ENCODE results near the gene NPIPB6.

- TF ChIP-seq CTCF (IDR thresholded peaks at IDR 0.05; ENCODE audit: insufficient read depth, low read length), result no peak
- TF ChIP-seq GABPA (IDR thresholded peaks at IDR 0.05; ENCODE audit: low read depth), result no peak
Observed at GRCh38 chr16:28324235-28324886, 38.9 kb downstream of the NPIPB6 start.
